ENCODE results near the gene MAMLD1. TPM values are rescaled to one million over a fixed set of nuclear protein-coding genes. Genes with fewer than 3 reads are reported as not detected.

MAMLD1 gene
- total and polyA plus RNA-seq, 9 of the 15 experiments (the other 6 are each of a cell fraction or from before 2014, with no cell fraction given) = 0.12 to 0.18 TPM; not detected in 7

DNA sequence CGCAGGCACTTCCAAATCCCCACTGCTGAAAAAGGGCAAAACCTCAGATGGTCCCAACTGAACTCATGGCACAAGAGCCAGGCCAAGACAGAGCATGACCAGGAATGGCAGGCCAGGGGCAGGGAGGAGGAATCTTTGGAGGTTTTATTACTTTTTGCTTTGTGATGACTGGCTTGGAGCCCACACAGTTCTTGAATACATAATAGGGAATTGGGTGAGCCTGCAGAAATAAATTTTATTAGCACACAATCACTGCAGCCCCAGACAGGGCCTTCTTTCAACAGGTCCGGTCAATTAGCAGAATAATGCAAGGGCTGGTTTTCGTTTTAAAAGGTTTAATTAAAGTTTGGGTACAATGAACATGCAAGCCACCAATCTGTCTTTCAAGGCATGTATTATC lies 23.4 kb upstream of the MAMLD1 start:
- H3K27ac ChIP-seq (ENCODE audit: extremely low read depth, low read depth, low read length) = no peak overlapping the region
- no peaks in the 10 kb centered on the region for H3K9me1 ChIP-seq (ENCODE audit: control insufficient read depth, insufficient read depth, low read length)
- no peak for DNase-seq (ENCODE audit: extremely low read depth in 1 of 4, low spot score in 3 of 4)
- H3K4me1 ChIP-seq (replicated peaks in 1 of 2; ENCODE audit: control insufficient read depth in 2 of 2, insufficient read depth in 2 of 2, low read length in 2 of 2) = no peaks in the 10 kb centered on the region
- 0% methylated on average over 2 of the region's 3 CpGs for WGBS (ENCODE audit: insufficient coverage, low coverage, missing lambda C conversion rate)
- intact Hi-C loops (cut with micrococcal nuclease) (no loop called here), in situ Hi-C loops (cut with MboI) (loop anchor here (5.0 kb wide), 1 partner anchor 122 kb away; no protein-coding TSS in a partner anchor)
- no peak for ATAC-seq
- H3K9ac ChIP-seq (ENCODE audit: insufficient read depth in 1 of 2, low read depth in 2 of 2, low read length in 2 of 2) = no peak overlapping the region
- H3K79me2 ChIP-seq (ENCODE audit: control insufficient read depth, insufficient read depth, low read length) = no peaks in the 10 kb centered on the region
- no peaks in the 10 kb centered on the region for H3K36me3 ChIP-seq (ENCODE audit: control insufficient read depth, insufficient read depth, low read length)
- ChIA-PET POLR2A (no interaction called here), CTCF (ENCODE audit: low intra/inter-chr PET ratio) (no interaction called here)
- H3K4me3 ChIP-seq = no peak overlapping the region
- no peaks in the 10 kb centered on the region for H3K9me3 ChIP-seq (replicated peaks; ENCODE audit: control insufficient read depth, insufficient read depth, low read depth, low read length)
- no peak overlapping the region for H3K4me2 ChIP-seq (ENCODE audit: insufficient read depth, low read length)
- FAIRE-seq = no peak
- H4K20me1 ChIP-seq (replicated peaks; ENCODE audit: control insufficient read depth, insufficient read depth, low read length) = no peaks in the 10 kb centered on the region
- H3K27me3 ChIP-seq (ENCODE audit: control insufficient read depth in 2 of 2, insufficient read depth in 2 of 2, low read length in 2 of 2) = no peaks in the 10 kb centered on the region
- TF ChIP-seq TBL1XR1 (IDR thresholded peaks at IDR 0.05; ENCODE audit: low read length in 2 of 2) (no peak), DIDO1 (tag; IDR thresholded peaks at IDR 0.05; ENCODE audit: low read depth) (no peak), ZNF239 (CRISPR knock-in tag; IDR thresholded peaks at IDR 0.05) (no peak), TEAD2 (tag; IDR thresholded peaks at IDR 0.05) (no peak), KAT8 (IDR thresholded peaks at IDR 0.05; ENCODE audit: low read depth) (no peak), ZNF280A (IDR thresholded peaks at IDR 0.05; ENCODE audit: low read depth, partially characterized antibody) (no peak), ZFP91 (CRISPR knock-in tag; IDR thresholded peaks at IDR 0.05) (no peak), ZNF778 (CRISPR knock-in tag; IDR thresholded peaks at IDR 0.05) (no peak), ZBTB1 (CRISPR knock-in tag; IDR thresholded peaks at IDR 0.05; ENCODE audit: borderline replicate concordance, low read depth) (no peak), ZNF780A (CRISPR knock-in tag; IDR thresholded peaks at IDR 0.05) (no peak), JUND (IDR thresholded peaks at IDR 0.05; ENCODE audit: borderline replicate concordance, low read depth, low read length) (no peak), JUND (tag; IDR thresholded peaks at IDR 0.05; ENCODE audit: borderline replicate concordance, low read depth, low read length) (no peak), FOS (IDR thresholded peaks at IDR 0.05; ENCODE audit: extremely low read depth, insufficient read length) (no peak)
- TF ChIP-seq, protein P1, sequence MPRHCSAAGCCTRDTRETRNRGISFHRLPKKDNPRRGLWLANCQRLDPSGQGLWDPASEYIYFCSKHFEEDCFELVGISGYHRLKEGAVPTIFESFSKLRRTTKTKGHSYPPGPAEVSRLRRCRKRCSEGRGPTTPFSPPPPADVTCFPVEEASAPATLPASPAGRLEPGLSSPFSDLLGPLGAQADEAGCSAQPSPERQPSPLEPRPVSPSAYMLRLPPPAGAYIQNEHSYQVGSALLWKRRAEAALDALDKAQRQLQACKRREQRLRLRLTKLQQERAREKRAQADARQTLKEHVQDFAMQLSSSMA (CRISPR knock-in tag; IDR thresholded peaks at IDR 0.05) = no peak
- TF ChIP-seq, protein P2, sequence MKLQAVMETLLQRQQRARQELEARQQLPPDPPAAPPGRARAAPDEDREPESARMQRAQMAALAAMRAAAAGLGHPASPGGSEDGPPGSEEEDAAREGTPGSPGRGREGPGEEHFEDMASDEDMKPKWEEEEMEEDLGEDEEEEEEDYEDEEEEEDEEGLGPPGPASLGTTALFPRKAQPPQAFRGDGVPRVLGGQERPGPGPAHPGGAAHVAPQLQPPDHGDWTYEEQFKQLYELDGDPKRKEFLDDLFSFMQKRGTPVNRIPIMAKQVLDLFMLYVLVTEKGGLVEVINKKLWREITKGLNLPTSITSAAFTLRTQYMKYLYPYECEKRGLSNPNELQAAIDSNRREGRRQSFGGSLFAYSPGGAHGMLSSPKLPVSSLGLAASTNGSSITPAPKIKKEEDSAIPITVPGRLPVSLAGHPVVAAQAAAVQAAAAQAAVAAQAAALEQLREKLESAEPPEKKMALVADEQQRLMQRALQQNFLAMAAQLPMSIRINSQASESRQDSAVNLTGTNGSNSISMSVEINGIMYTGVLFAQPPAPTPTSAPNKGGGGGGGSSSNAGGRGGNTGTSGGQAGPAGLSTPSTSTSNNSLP (IDR thresholded peaks at IDR 0.05; ENCODE audit: borderline replicate concordance, low read depth, low read length) = no peak
- BruUV-seq (replicated peaks) = no TSS peak
- H2AFZ ChIP-seq (ENCODE audit: low read depth, low read length) = no peak overlapping the region

Measured in K562 (cell line).